ENCODE results near the gene RET. TPM values are rescaled to one million over a fixed set of nuclear protein-coding genes. Genes with fewer than 3 reads are reported as not detected.

RET gene
- total and polyA plus RNA-seq, 7 experiments from 2014 or later, result 0.13 to 0.44 (median 0.20) TPM; not detected in 4

- ATAC-seq (no peak), DNase-seq (peak in 1 of 9 donors; percentile 15)
- peak overlapping the region in 1 of 9 donors; percentile 29 for H3K27ac Mint-ChIP-seq
- H3K27me3 Mint-ChIP-seq, result no peaks in the 10 kb centered on the region
- POLR2A ChIA-PET, result no interaction called here
- H3K4me1 Mint-ChIP-seq, result peaks cover 0 to 8% (median 6%) of the 10 kb centered on the region in 7 donors
- H3K27ac ChIP-seq (ENCODE audit: low read depth, low read length), result no peak overlapping the region
- no peak overlapping the region for H3K4me3 ChIP-seq (ENCODE audit: low read length)
- no peak overlapping the region for H3K4me3 Mint-ChIP-seq
- H3K36me3 Mint-ChIP-seq, result no peaks in the 10 kb centered on the region
- no peaks in the 10 kb centered on the region for H3K9me3 Mint-ChIP-seq
- no peaks in the 10 kb centered on the region for H3K9me3 ChIP-seq (ENCODE audit: control insufficient read depth in 2 of 3, low read length in 3 of 3)
- H3K4me1 ChIP-seq (ENCODE audit: control insufficient read depth in 2 of 2, insufficient read depth in 2 of 2, low read length in 2 of 2), result no peaks in the 10 kb centered on the region
- no peaks in the 10 kb centered on the region for H3K36me3 ChIP-seq (ENCODE audit: control insufficient read depth in 2 of 3, insufficient read depth in 3 of 3, low read length in 3 of 3)
- intact Hi-C loops (cut with micrococcal nuclease), result no loop called here
- no peaks in the 10 kb centered on the region for H3K27me3 ChIP-seq (ENCODE audit: control insufficient read depth in 2 of 2, insufficient read depth in 2 of 2, low read length in 2 of 2)
- CTCF ChIA-PET, result no interaction called here
These were observed 36.2 kb upstream of the RET start for GRCh38 chr10:43040482-43041256.

- Mint-ChIP-seq H3K4me3 (no peak overlapping the region), H3K4me1 (peaks cover 0 to 4% (median 0%) of the 10 kb centered on the region in 7 donors), H3K9me3 (no peaks in the 10 kb centered on the region), H3K27me3 (peaks cover 0 to 5% (median 0%) of the 10 kb centered on the region in 5 donors), H3K36me3 (no peaks in the 10 kb centered on the region), H3K27ac (no peak overlapping the region)
- Histone ChIP-seq H3K4me3 (ENCODE audit: low read length) (no peak overlapping the region), H3K9me3 (ENCODE audit: control insufficient read depth in 2 of 3, low read length in 3 of 3) (no peaks in the 10 kb centered on the region), H3K36me3 (ENCODE audit: control insufficient read depth in 2 of 3, insufficient read depth in 3 of 3, low read length in 3 of 3) (no peaks in the 10 kb centered on the region), H3K27ac (ENCODE audit: low read depth, low read length) (no peak overlapping the region), H3K27me3 (ENCODE audit: control insufficient read depth in 2 of 2, insufficient read depth in 2 of 2, low read length in 2 of 2) (no peaks in the 10 kb centered on the region), H3K4me1 (ENCODE audit: control insufficient read depth in 2 of 2, insufficient read depth in 2 of 2, low read length in 2 of 2) (no peaks in the 10 kb centered on the region)
- no peak for ATAC-seq
- ChIA-PET CTCF (no interaction called here), POLR2A (no interaction called here)
- intact Hi-C loops (cut with micrococcal nuclease), result no loop called here
- peak in 1 of 9 donors; percentile 15 for DNase-seq
These were observed 35.2 kb upstream of the RET start for GRCh38 chr10:43041422-43042342.

- Mint-ChIP-seq H3K36me3 (no peaks in the 10 kb centered on the region), H3K9me3 (no peaks in the 10 kb centered on the region), H3K4me3 (no peak overlapping the region), H3K4me1 (peaks cover 0 to 4% (median 0%) of the 10 kb centered on the region in 7 donors), H3K27ac (no peak overlapping the region), H3K27me3 (peaks cover 0 to 12% (median 0%) of the 10 kb centered on the region in 5 donors)
- Histone ChIP-seq H3K4me1 (ENCODE audit: control insufficient read depth in 2 of 2, insufficient read depth in 2 of 2, low read length in 2 of 2) (no peaks in the 10 kb centered on the region), H3K4me3 (ENCODE audit: low read length) (no peak overlapping the region), H3K27ac (ENCODE audit: low read depth, low read length) (no peak overlapping the region), H3K27me3 (ENCODE audit: control insufficient read depth in 2 of 2, insufficient read depth in 2 of 2, low read length in 2 of 2) (no peaks in the 10 kb centered on the region), H3K36me3 (ENCODE audit: control insufficient read depth in 2 of 3, insufficient read depth in 3 of 3, low read length in 3 of 3) (no peaks in the 10 kb centered on the region), H3K9me3 (ENCODE audit: control insufficient read depth in 2 of 3, low read length in 3 of 3) (no peaks in the 10 kb centered on the region)
- DNase-seq (no peak), ATAC-seq (no peak)
- ChIA-PET CTCF (no interaction called here), POLR2A (no interaction called here)
- intact Hi-C loops (cut with micrococcal nuclease), result no loop called here
These were observed 34.1 kb upstream of the RET start for GRCh38 chr10:43042503-43043341.

- no peak for DNase-seq
- Mint-ChIP-seq H3K9me3 (no peaks in the 10 kb centered on the region), H3K4me3 (no peak overlapping the region), H3K27ac (no peak overlapping the region), H3K36me3 (no peaks in the 10 kb centered on the region), H3K27me3 (peaks cover 0 to 13% (median 0%) of the 10 kb centered on the region in 5 donors), H3K4me1 (peaks cover 0 to 4% (median 0%) of the 10 kb centered on the region in 7 donors)
- H3K36me3 ChIP-seq (ENCODE audit: control insufficient read depth in 2 of 3, insufficient read depth in 3 of 3, low read length in 3 of 3), result no peaks in the 10 kb centered on the region
- no peak overlapping the region for H3K4me3 ChIP-seq (ENCODE audit: low read length)
- H3K27ac ChIP-seq (ENCODE audit: low read depth, low read length), result no peak overlapping the region
- H3K27me3 ChIP-seq (ENCODE audit: control insufficient read depth in 2 of 2, insufficient read depth in 2 of 2, low read length in 2 of 2), result no peaks in the 10 kb centered on the region
- ChIA-PET CTCF (no interaction called here), POLR2A (no interaction called here)
- ATAC-seq, result no peak
- intact Hi-C loops (cut with micrococcal nuclease), result no loop called here
- H3K4me1 ChIP-seq (ENCODE audit: control insufficient read depth in 2 of 2, insufficient read depth in 2 of 2, low read length in 2 of 2), result no peaks in the 10 kb centered on the region
- H3K9me3 ChIP-seq (ENCODE audit: control insufficient read depth in 2 of 3, low read length in 3 of 3), result no peaks in the 10 kb centered on the region
These were observed 33.5 kb upstream of the RET start for GRCh38 chr10:43043342-43043772.

- Mint-ChIP-seq H3K36me3 (no peaks in the 10 kb centered on the region), H3K4me3 (no peak overlapping the region), H3K9me3 (no peaks in the 10 kb centered on the region), H3K27ac (no peak overlapping the region), H3K27me3 (peaks cover 0 to 18% (median 0%) of the 10 kb centered on the region in 5 donors), H3K4me1 (peaks cover 0 to 4% (median 0%) of the 10 kb centered on the region in 7 donors)
- no peaks in the 10 kb centered on the region for H3K9me3 ChIP-seq (ENCODE audit: control insufficient read depth in 2 of 3, low read length in 3 of 3)
- intact Hi-C loops (cut with micrococcal nuclease), result no loop called here
- no peaks in the 10 kb centered on the region for H3K27me3 ChIP-seq (ENCODE audit: control insufficient read depth in 2 of 2, insufficient read depth in 2 of 2, low read length in 2 of 2)
- ChIA-PET POLR2A (no interaction called here), CTCF (no interaction called here)
- H3K4me3 ChIP-seq (ENCODE audit: low read length), result no peak overlapping the region
- H3K4me1 ChIP-seq (ENCODE audit: control insufficient read depth in 2 of 2, insufficient read depth in 2 of 2, low read length in 2 of 2), result no peaks in the 10 kb centered on the region
- peak in 1 of 9 donors; percentile 17 for DNase-seq
- ATAC-seq, result no peak
- H3K36me3 ChIP-seq (ENCODE audit: control insufficient read depth in 2 of 3, insufficient read depth in 3 of 3, low read length in 3 of 3), result no peaks in the 10 kb centered on the region
- no peak overlapping the region for H3K27ac ChIP-seq (ENCODE audit: low read depth, low read length)
These were observed 33.0 kb upstream of the RET start for GRCh38 chr10:43043773-43044447.

- Histone ChIP-seq H3K27ac (ENCODE audit: low read depth, low read length) (no peak overlapping the region), H3K4me3 (ENCODE audit: low read length) (no peak overlapping the region), H3K9me3 (ENCODE audit: control insufficient read depth in 2 of 3, low read length in 3 of 3) (no peaks in the 10 kb centered on the region), H3K36me3 (ENCODE audit: control insufficient read depth in 2 of 3, insufficient read depth in 3 of 3, low read length in 3 of 3) (no peaks in the 10 kb centered on the region), H3K4me1 (ENCODE audit: control insufficient read depth in 2 of 2, insufficient read depth in 2 of 2, low read length in 2 of 2) (no peaks in the 10 kb centered on the region), H3K27me3 (ENCODE audit: control insufficient read depth in 2 of 2, insufficient read depth in 2 of 2, low read length in 2 of 2) (no peaks in the 10 kb centered on the region)
- Mint-ChIP-seq H3K27ac (no peak overlapping the region), H3K4me1 (peaks cover 0 to 3% (median 0%) of the 10 kb centered on the region in 7 donors), H3K27me3 (peaks cover 0 to 18% (median 0%) of the 10 kb centered on the region in 5 donors), H3K9me3 (no peaks in the 10 kb centered on the region), H3K4me3 (no peak overlapping the region), H3K36me3 (no peaks in the 10 kb centered on the region)
- CTCF ChIA-PET, result no interaction called here
- no peak for ATAC-seq
- POLR2A ChIA-PET, result no interaction called here
- DNase-seq, result peak in 1 of 9 donors; percentile 19
- intact Hi-C loops (cut with micrococcal nuclease), result no loop called here
These were observed 32.4 kb upstream of the RET start for GRCh38 chr10:43044448-43044921.

Data from naive thymus-derived CD4-positive, alpha-beta T cell (primary cell).